GM13977 (cell line): ENCODE results near the gene SEC14L2.

Experiments
- DNase-seq: peaks from one replicate; pipeline ENCODE4 v3.0.0; 2012; ENCODE audit warnings: low spot score
- CTCF ChIP-seq: IDR thresholded peaks from 2 replicates; pipeline ENCODE4 v1.5.1; 2012; ENCODE audit warnings: mild to moderate bottlenecking, control low read depth; ENCODE audit not compliant: insufficient read depth; ENCODE audit errors: extremely low read depth, missing control alignments
- in situ Hi-C: fragments of 300-500 bp; cut with MboI; formaldehyde crosslinking; loops from one replicate; pipeline ENCODE4 v1.12.0; 2022; ENCODE audit warnings: low sequenced_read_pairs, low pct_unique_long_range_greater_than_20kb, mixed read lengths, inconsistent platforms; ENCODE audit not compliant: unreplicated experiment

Gene SEC14L2

GRCh38 chr22:30425616-30426387, 29.0 kb downstream of the SEC14L2 start, which contains the start of gene MTFP1:
Gene MTFP1, plus strand, starts transcription at chr22:30425768. Its CDS starts 112 bp downstream, at chr22:30425880.
- peak; percentile 77 for DNase-seq
- in situ Hi-C loops: no loop called here
- peak; percentile 5 for TF ChIP-seq CTCF

- TF ChIP-seq CTCF: peak; percentile 79
- peak; percentile 77 for DNase-seq
- in situ Hi-C loops: no loop called here
Observed at GRCh38 chr22:30426388-30427353, 29.9 kb downstream of the SEC14L2 start.

- DNase-seq: no peak
- no peak for TF ChIP-seq CTCF
Observed at GRCh38 chr22:30427871-30428270, 31.1 kb downstream of the SEC14L2 start.

GRCh38 chr22:30429887-30430286, 33.1 kb downstream of the SEC14L2 start:
- in situ Hi-C loops: no loop called here
- TF ChIP-seq CTCF: no peak
- no peak for DNase-seq

More at GRCh38 chr22:30427871-30428270, 31.1 kb downstream of the SEC14L2 start:
- in situ Hi-C loops: no loop called here

- in situ Hi-C loops: no loop called here
- DNase-seq: no peak
- peak; percentile 5 for TF ChIP-seq CTCF
Observed at GRCh38 chr22:30430933-30431332, 34.1 kb downstream of the SEC14L2 start.

GRCh38 chr22:30432096-30432495, 35.3 kb downstream of the SEC14L2 start:
- in situ Hi-C loops: no loop called here
- no peak for DNase-seq

More at GRCh38 chr22:30432096-30432495, 35.3 kb downstream of the SEC14L2 start:
- no peak for TF ChIP-seq CTCF
